NOMO-1 (cell line): ENCODE measurements around the gene TRPV2.

Experiments
- DNase-seq, 2 experiments: peaks; one replicate each; lab custom pipeline; 2025; ENCODE audit not compliant: unreplicated experiment in 2 of 2; lab: John Stamatoyannopoulos, UW

TRPV2 gene

GRCh38 chr17:16473044-16474011 is 58.0 kb downstream of the TRPV2 start:
- DNase-seq: no peak

DNA sequence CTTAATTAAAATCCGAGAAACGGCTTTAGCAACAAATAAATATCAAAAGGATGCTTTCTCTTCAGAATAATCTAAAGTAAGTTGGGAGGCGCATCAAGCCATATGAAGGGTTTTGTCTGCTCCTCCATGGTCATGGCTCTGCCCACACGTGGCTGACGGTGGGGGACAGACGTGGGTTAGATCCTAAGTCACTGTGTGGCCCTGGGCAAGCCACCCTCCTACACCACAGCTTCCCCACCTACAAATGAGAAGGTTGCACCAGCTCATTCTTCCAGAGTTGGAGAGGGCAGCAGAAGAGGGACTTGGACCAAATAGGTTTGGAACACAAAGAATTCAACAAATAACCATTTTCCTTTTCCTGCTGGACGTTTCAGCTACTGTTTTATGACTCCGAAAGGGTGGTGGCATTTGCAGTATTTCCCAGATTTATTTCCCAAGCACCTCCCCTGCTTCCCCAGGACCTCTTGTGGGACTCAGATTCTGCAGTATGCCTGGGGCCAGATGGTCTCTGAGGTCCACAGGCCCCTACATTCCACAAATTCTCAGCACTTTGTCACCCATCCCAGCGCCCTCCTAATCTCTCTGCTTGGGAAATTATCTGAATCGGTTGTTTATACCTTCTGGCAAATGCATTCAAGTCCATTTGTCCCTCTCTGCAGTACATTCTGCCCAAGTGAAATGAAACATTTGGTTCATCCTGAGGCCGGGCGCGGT is 58.8 kb downstream of the TRPV2 start:
- DNase-seq: no peak

- DNase-seq: no peak
These were observed 59.9 kb downstream of the TRPV2 start for GRCh38 chr17:16475179-16475704.

DNA sequence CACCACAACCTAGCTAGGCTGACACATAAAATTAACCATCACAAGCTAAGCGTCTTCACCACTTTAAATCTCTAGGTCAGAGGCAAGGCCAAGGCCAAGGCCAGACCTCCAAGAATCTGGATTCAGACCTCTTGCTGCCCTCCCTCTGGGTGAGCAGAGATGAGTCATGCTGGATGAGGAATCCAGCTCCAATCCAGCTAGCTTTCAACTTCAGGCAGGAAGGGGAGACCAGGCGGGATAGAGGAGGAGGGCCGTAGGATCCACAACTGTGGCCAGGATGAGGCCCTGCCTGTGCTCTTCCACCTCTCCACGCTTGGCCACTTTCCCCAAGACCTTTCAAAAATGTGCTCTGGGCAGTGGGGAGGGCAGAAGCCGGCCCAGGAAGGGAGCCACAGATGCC is 61.9 kb downstream of the TRPV2 start:
- DNase-seq: no peak

GRCh38 chr17:16477666-16478065 is 62.3 kb downstream of the TRPV2 start:
- no peak for DNase-seq

- no peak for DNase-seq
These were observed 63.3 kb downstream of the TRPV2 start for GRCh38 chr17:16478649-16479048.

DNA sequence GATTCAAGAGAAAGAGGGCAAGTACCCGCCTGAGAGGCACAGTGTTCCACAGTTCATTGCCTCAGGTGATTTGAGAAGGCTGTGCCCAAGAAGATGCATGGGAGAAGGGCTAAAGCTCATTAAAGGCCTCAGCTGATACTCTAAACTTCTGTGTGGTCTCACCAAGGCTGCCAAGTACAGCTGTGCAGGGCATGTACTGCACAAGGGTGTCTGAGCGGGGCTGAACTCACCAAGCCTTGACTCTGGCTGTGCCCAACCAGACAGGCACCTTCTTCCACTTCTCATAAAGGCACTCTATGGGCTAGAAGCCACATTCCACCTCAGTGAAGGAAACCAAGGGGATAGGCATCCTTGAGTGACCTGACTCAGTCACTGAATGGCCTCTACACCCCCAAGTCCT is 63.9 kb downstream of the TRPV2 start:
- DNase-seq: no peak

DNA sequence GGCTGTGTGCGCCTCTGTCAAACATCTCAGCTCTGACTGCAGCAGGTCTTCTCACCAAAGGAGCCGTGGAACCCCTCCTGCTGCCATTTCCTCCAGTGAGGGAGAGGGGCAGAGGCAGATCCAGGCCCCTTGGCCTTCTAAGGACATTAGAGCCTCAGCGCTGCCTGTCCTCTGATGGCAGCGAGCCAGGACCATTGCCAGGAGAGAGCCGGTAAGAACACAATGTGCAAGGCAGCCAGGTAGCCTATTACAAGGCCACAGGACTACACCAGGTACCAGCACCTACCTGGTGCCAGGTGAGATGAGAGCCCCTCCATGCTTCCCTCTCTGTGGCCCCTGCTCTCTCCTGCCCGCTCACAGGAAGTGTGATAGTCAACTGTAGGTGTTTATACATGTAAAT is 65.6 kb downstream of the TRPV2 start:
- DNase-seq: no peak

DNA sequence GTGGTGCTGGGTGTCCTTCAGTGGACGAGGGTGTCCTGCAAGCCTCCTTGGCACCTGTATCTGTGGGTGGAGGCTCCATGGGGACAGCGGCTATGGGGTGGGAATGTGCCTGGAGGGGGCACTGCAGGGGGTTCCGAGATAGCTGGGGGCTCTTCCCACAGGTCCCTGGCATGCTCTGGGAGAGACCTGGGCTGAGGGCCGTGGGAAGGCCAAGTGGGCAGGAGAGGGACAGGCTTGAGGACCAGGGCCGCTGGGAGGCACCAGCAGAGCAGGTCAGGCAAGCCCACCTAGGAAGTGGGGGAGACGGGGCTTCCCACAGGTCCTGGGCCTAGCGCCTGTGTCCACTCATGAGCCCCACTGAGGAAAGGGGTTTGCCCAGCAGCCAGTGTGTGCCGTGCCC is 66.9 kb downstream of the TRPV2 start:
- no peak for DNase-seq

DNA sequence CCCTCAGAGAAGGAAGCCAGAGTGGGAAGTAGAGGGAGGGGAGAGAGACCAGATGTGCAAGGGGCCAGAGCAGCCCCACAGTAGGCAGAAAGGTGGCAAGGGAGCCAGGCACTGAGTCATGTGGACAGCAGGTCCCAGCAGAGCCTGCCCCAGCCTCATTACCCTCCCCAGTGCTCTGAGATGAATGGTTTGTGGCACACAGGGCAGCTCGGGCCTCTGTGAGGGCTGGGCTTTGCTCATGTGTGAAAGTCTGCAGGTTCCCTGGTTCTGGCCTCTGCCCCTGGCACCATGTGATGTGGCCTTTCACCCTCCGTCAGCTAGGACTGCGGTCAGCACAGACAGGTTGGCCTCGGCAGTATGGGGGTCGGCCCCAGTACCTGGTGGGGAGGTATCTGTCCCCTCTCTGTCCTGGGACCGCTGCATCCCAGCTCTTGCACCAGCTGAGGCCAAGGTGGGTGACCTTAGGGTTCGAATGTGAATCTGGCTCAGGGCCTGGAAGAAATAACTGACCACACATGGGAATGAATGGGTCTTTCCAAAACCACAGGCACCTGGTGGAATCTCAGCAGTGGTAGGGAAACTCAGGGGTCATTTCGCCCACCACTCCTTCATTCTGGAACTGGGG is 67.8 kb downstream of the TRPV2 start:
- DNase-seq: no peak

GRCh38 chr17:16484445-16485175 is 69.2 kb downstream of the TRPV2 start:
- DNase-seq: no peak
